Measurements from ENCODE around the gene PARN. TPM values are rescaled to one million over a fixed set of nuclear protein-coding genes. Genes with fewer than 3 reads are reported as not detected.

Gene PARN
- total and polyA plus RNA-seq, 2 of the 8 experiments (the other 6 are each of a cell fraction or from before 2014, with no cell fraction given): 24.5 to 44.6 TPM

- POLR2A ChIA-PET (ENCODE audit: partially characterized antibody): interaction anchor here (1.4 to 2.3 kb wide), 4 partner anchors 9 to 200 kb away, joined by 3 to 10 read pairs (median 4); no protein-coding TSS in a partner anchor
These were observed 126.9 kb downstream of the PARN start for GRCh38 chr16:14502932-14503741.

More at GRCh38 chr16:14502932-14503741, 126.9 kb downstream of the PARN start:
- no peak overlapping the region for H3K9ac ChIP-seq (replicated peaks in 1 of 4; ENCODE audit: extremely low read depth in 1 of 4, low read depth in 3 of 4, low read length in 3 of 4)
- peaks cover 11 to 31% (median 16%) of the 10 kb centered on the region in 4 experiments for H3K4me1 ChIP-seq (replicated peaks in 1 of 4; ENCODE audit: control insufficient read depth in 3 of 4, insufficient read depth in 4 of 4, low read length in 3 of 4)
- H3K4me3 ChIP-seq (ENCODE audit: extremely low read depth in 1 of 4, insufficient read depth in 2 of 4, low read depth in 3 of 4, low read length in 4 of 4): no peak overlapping the region
- H2AFZ ChIP-seq (ENCODE audit: low read length): no peak overlapping the region
- no peak overlapping the region for H3K4ac ChIP-seq (replicated peaks; ENCODE audit: insufficient read length, low read depth, low read length)
- no peaks in the 10 kb centered on the region for H3K36me3 ChIP-seq (ENCODE audit: control insufficient read depth in 2 of 4, insufficient read depth in 4 of 4, low read length in 3 of 4)
- H4K5ac ChIP-seq (ENCODE audit: insufficient read length, low read depth, low read length): no peak overlapping the region
- no peaks in the 10 kb centered on the region; the same call in 1 of the 2 replicates for H3K79me1 ChIP-seq (ENCODE audit: low read depth, low read length)
- FAIRE-seq (no peak), DNase-seq (ENCODE audit: low read depth in 1 of 2, low spot score in 2 of 2) (no peak)
- no peak overlapping the region for H3K18ac ChIP-seq (ENCODE audit: extremely low read depth, low read length)
- H4K8ac ChIP-seq (ENCODE audit: extremely low read depth, insufficient read depth, low read length): no peak overlapping the region
- no peak overlapping the region for H3K4me2 ChIP-seq (ENCODE audit: insufficient read depth in 1 of 2, low read depth in 2 of 2, low read length in 2 of 2)
- no peak overlapping the region for H3K56ac ChIP-seq (replicated peaks; ENCODE audit: insufficient read length, low read depth, low read length)
- no peak overlapping the region for H3K14ac ChIP-seq (ENCODE audit: insufficient read length)
- H2AK5ac ChIP-seq (ENCODE audit: low read depth, low read length): no peak overlapping the region
- H2BK5ac ChIP-seq (ENCODE audit: low read depth, low read length): no peak overlapping the region
- no peak overlapping the region for H2BK15ac ChIP-seq (ENCODE audit: low read length)
- no peaks in the 10 kb centered on the region for H3K9me3 ChIP-seq (ENCODE audit: insufficient read depth in 2 of 2, low read depth in 1 of 2, low read length in 1 of 2)
- no peak overlapping the region for H3K27ac ChIP-seq (ENCODE audit: low read depth, low read length)
- CTCF ChIA-PET (ENCODE audit: partially characterized antibody): interaction anchor here (0.6 to 4.2 kb wide), 7 partner anchors 13 to 643 kb away, joined by 3 to 28 read pairs (median 5); no protein-coding TSS in a partner anchor
- no peaks in the 10 kb centered on the region for H4K20me1 ChIP-seq (replicated peaks in 1 of 2; ENCODE audit: control insufficient read depth in 1 of 2, insufficient read depth in 2 of 2, low read length in 2 of 2)
- WGBS, 2 experiments (ENCODE audit: extremely low coverage in 1 of 2, insufficient coverage in 1 of 2, insufficient read length in 1 of 2, insufficient replicate concordance in 2 of 2, low coverage in 1 of 2, low lambda C conversion rate in 2 of 2, missing lambda C conversion rate in 1 of 2): 83% methylated on average over 9 of the region's 9 CpGs; no CpG with 5 or more reads in 1 of the 2 experiments
- H2BK120ac ChIP-seq (replicated peaks; ENCODE audit: low read depth, low read length): no peak overlapping the region
- TF ChIP-seq RBBP5 (IDR thresholded peaks at IDR 0.05; ENCODE audit: borderline replicate concordance, low read depth, low read length): no peak
- TF ChIP-seq FOSL1 (IDR thresholded peaks at IDR 0.05; ENCODE audit: insufficient read depth, low read depth, low read length): no peak
- no peak for TF ChIP-seq SIRT6 (IDR thresholded peaks at IDR 0.05; ENCODE audit: low read length)
- TF ChIP-seq MAFK (IDR thresholded peaks at IDR 0.05; ENCODE audit: low read depth, low read length): peak; percentile 6; the same call in 1 of the 2 replicates
- TF ChIP-seq BACH1 (IDR thresholded peaks at IDR 0.05; ENCODE audit: low read length): 0 out of 2 replicates have a peak, but pooled peaks have one; percentile 14
- no peaks in the 10 kb centered on the region for H3K27me3 ChIP-seq (replicated peaks in 1 of 4; ENCODE audit: control insufficient read depth in 3 of 4, extremely low read depth in 1 of 4, insufficient read depth in 3 of 4, low read length in 3 of 4)
- no peak overlapping the region for H2BK12ac ChIP-seq (ENCODE audit: low read depth, low read length)
- H4K91ac ChIP-seq (replicated peaks; ENCODE audit: insufficient read length, low read length): no peak overlapping the region
- H2BK20ac ChIP-seq (ENCODE audit: low read length): no peak overlapping the region
- peak overlapping the region; percentile 85 for H3K23ac ChIP-seq (ENCODE audit: insufficient read length)
- no peaks in the 10 kb centered on the region; a peak in 1 of 4 replicates for H3K79me2 ChIP-seq (ENCODE audit: control insufficient read depth in 1 of 2, insufficient read depth in 2 of 2, low read length in 2 of 2)
- H3K23me2 ChIP-seq (ENCODE audit: low read depth, low read length): no peaks in the 10 kb centered on the region
